AG04449 (cell line): ENCODE results near the gene STK11IP.
A peak's percentile ranks its signal among the peaks of the same experiment; 100 is the strongest.

ENCODE experiments used
- CTCF ChIA-PET: fragments of 350-600 bp; formaldehyde crosslinking; extraction: SDS; loops from one replicate; lab custom pipeline; 2021; ENCODE audit warnings: antibody characterized with exemption; lab: Yijun Ruan, JAX
- POLR2A ChIA-PET: fragments of 400-600, 350-600 bp; formaldehyde crosslinking; extraction: SDS; loops from one replicate; lab custom pipeline; 2020; ENCODE audit warnings: antibody characterized with exemption, inconsistent platforms; lab: Yijun Ruan, JAX
- DNase-seq: peaks from one replicate; pipeline ENCODE4 v3.0.0-alpha.2; 2010; ENCODE audit warnings: low read depth, low spot score
- H3K4me3 ChIP-seq: 2 replicates; pipeline ENCODE4 v1.5.1; 2011; ENCODE audit warnings: low read depth, mild to moderate bottlenecking, control low read depth, low read length
- CTCF ChIP-seq: IDR thresholded peaks from one replicate; pipeline ENCODE4 v1.5.1; 2011; ENCODE audit warnings: mild to moderate bottlenecking, moderate library complexity, low read length, control low read depth, inconsistent platforms; ENCODE audit not compliant: insufficient read depth; ENCODE audit errors: missing control alignments

The STK11IP gene

GRCh38 chr2:219556413-219556812 is 41.2 kb upstream of the STK11IP start:
- no peak for DNase-seq
- POLR2A ChIA-PET = interaction anchor here (1.0 kb wide), 1 partner anchor 11 kb away, joined by 3 read pairs; no protein-coding TSS in a partner anchor
- no peak for TF ChIP-seq CTCF
- no peak overlapping the region for H3K4me3 ChIP-seq
- CTCF ChIA-PET = interaction anchor here (2.6 kb wide), 1 partner anchor 15 kb away, joined by 9 read pairs; no protein-coding TSS in a partner anchor

GRCh38 chr2:219557320-219557719 is 40.3 kb upstream of the STK11IP start:
- DNase-seq = no peak
- H3K4me3 ChIP-seq = no peak overlapping the region
- POLR2A ChIA-PET = interaction anchor here (1.0 to 1.6 kb wide), 2 partner anchors 12 to 40 kb away, joined by 3 to 4 read pairs; partner anchors contain the start of gene STK11IP
- CTCF ChIA-PET = interaction anchor here (1.4 to 2.6 kb wide), 2 partner anchors 16 to 132 kb away, joined by 7 to 9 read pairs; no protein-coding TSS in a partner anchor
- no peak for TF ChIP-seq CTCF

- no peak for TF ChIP-seq CTCF
- POLR2A ChIA-PET = interaction anchor here (1.1 to 1.6 kb wide), 2 partner anchors 13 to 39 kb away, joined by 4 read pairs; partner anchors contain the start of genes OBSL1 and STK11IP
- H3K4me3 ChIP-seq = no peak overlapping the region
- CTCF ChIA-PET = interaction anchor here (1.4 to 2.6 kb wide), 2 partner anchors 17 to 132 kb away, joined by 7 to 9 read pairs; no protein-coding TSS in a partner anchor
- no peak for DNase-seq
Measured at GRCh38 chr2:219557791-219558785, 39.6 kb upstream of the STK11IP start.

- H3K4me3 ChIP-seq = no peak overlapping the region
- CTCF ChIA-PET = interaction anchor here (0.6 to 5.7 kb wide), 38 partner anchors 9 to 171 kb away, joined by 3 to 72 read pairs (median 6); partner anchors contain the start of genes INHA, OBSL1 and STK11IP
- DNase-seq = no peak
- POLR2A ChIA-PET = no interaction called here
- TF ChIP-seq CTCF = no peak
Measured at GRCh38 chr2:219559156-219559915, 38.3 kb upstream of the STK11IP start.

GRCh38 chr2:219560037-219560892 is 37.4 kb upstream of the STK11IP start:
- peak; percentile 69 for TF ChIP-seq CTCF
- CTCF ChIA-PET = interaction anchor here (0.6 to 5.7 kb wide), 42 partner anchors 10 to 172 kb away, joined by 3 to 72 read pairs (median 6); partner anchors contain the start of genes CHPF, INHA, OBSL1 and STK11IP
- POLR2A ChIA-PET = no interaction called here
- H3K4me3 ChIP-seq = no peak overlapping the region
- no peak for DNase-seq
